ENCODE results near the gene NHSL2. TPM values are rescaled to one million over a fixed set of nuclear protein-coding genes. Genes with fewer than 3 reads are reported as not detected.
A peak's percentile ranks its signal among the peaks of the same experiment; 100 is the strongest.

Gene NHSL2
- total and polyA plus RNA-seq, 4 donors = 1.4 to 9.9 (median 4.7) TPM

GRCh38 chrX:71885099-71885498 is 25.5 kb upstream of the NHSL2 start:
- Histone ChIP-seq H3K9ac (ENCODE audit: insufficient read depth in 1 of 2, low read length in 2 of 2) (no peak overlapping the region), H3K4me3 (no peak overlapping the region), H3K9me3 (ENCODE audit: control insufficient read depth in 4 of 4, insufficient read depth in 3 of 4, low read length in 3 of 4) (no peaks in the 10 kb centered on the region), H3K27ac (ENCODE audit: low read depth in 1 of 2, low read length in 1 of 2) (no peak overlapping the region), H3K4me1 (ENCODE audit: control insufficient read depth in 5 of 5, insufficient read depth in 5 of 5, low read length in 5 of 5) (no peaks in the 10 kb centered on the region), H3K36me3 (ENCODE audit: control insufficient read depth in 4 of 4, insufficient read depth in 4 of 4, low read length in 4 of 4) (no peaks in the 10 kb centered on the region), H3K27me3 (ENCODE audit: control insufficient read depth in 3 of 3, insufficient read depth in 3 of 3, low read length in 2 of 3) (peaks cover 0 to 4% (median 3%) of the 10 kb centered on the region in 3 donors)
- TF ChIP-seq, protein P1, sequence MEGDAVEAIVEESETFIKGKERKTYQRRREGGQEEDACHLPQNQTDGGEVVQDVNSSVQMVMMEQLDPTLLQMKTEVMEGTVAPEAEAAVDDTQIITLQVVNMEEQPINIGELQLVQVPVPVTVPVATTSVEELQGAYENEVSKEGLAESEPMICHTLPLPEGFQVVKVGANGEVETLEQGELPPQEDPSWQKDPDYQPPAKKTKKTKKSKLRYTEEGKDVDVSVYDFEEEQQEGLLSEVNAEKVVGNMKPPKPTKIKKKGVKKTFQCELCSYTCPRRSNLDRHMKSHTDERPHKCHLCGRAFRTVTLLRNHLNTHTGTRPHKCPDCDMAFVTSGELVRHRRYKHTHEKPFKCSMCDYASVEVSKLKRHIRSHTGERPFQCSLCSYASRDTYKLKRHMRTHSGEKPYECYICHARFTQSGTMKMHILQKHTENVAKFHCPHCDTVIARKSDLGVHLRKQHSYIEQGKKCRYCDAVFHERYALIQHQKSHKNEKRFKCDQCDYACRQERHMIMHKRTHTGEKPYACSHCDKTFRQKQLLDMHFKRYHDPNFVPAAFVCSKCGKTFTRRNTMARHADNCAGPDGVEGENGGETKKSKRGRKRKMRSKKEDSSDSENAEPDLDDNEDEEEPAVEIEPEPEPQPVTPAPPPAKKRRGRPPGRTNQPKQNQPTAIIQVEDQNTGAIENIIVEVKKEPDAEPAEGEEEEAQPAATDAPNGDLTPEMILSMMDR (IDR thresholded peaks at IDR 0.05; ENCODE audit: control extremely low read depth, extremely low read depth) = no peak
- no peak for DNase-seq
- no peak for ATAC-seq (ENCODE audit: insufficient read depth, low FRiP score)
- WGBS, 2 donors = 71 to 76% methylated on average over 3 of the region's 3 CpGs

- no peak overlapping the region for H3K4me3 ChIP-seq
These were observed 15.0 kb upstream of the NHSL2 start for GRCh38 chrX:71895607-71896006.

GRCh38 chrX:71906144-71906543 is 4.5 kb upstream of the NHSL2 start:
- TF ChIP-seq, protein P1 (IDR thresholded peaks at IDR 0.05; ENCODE audit: control extremely low read depth, extremely low read depth) = no peak
- no peak overlapping the region for H3K4me3 ChIP-seq
- 58 to 69% methylated on average over 5 of the region's 5 CpGs for WGBS, 2 donors
- H3K4me1 ChIP-seq (ENCODE audit: control insufficient read depth in 5 of 5, insufficient read depth in 5 of 5, low read length in 5 of 5) = peaks cover 0 to 10% (median 0%) of the 10 kb centered on the region in 5 donors
- no peak for ATAC-seq (ENCODE audit: insufficient read depth, low FRiP score)
- H3K9me3 ChIP-seq (ENCODE audit: control insufficient read depth in 4 of 4, insufficient read depth in 3 of 4, low read length in 3 of 4) = peaks cover 0 to 8% (median 0%) of the 10 kb centered on the region in 4 donors
- H3K27me3 ChIP-seq (ENCODE audit: control insufficient read depth in 3 of 3, insufficient read depth in 3 of 3, low read length in 2 of 3) = peaks cover 5 to 10% (median 9%) of the 10 kb centered on the region in 3 donors
- no peak overlapping the region for H3K27ac ChIP-seq (ENCODE audit: low read depth in 1 of 2, low read length in 1 of 2)
- no peak overlapping the region for H3K9ac ChIP-seq (ENCODE audit: insufficient read depth in 1 of 2, low read length in 2 of 2)
- DNase-seq = peak in 1 of 3 donors; percentile 26
- H3K36me3 ChIP-seq (ENCODE audit: control insufficient read depth in 4 of 4, insufficient read depth in 4 of 4, low read length in 4 of 4) = no peaks in the 10 kb centered on the region

More at GRCh38 chrX:71895607-71896006, 15.0 kb upstream of the NHSL2 start:
- TF ChIP-seq, protein P1 (IDR thresholded peaks at IDR 0.05; ENCODE audit: control extremely low read depth, extremely low read depth) = no peak
- Histone ChIP-seq H3K27ac (ENCODE audit: low read depth in 1 of 2, low read length in 1 of 2) (no peak overlapping the region), H3K9me3 (ENCODE audit: control insufficient read depth in 4 of 4, insufficient read depth in 3 of 4, low read length in 3 of 4) (no peaks in the 10 kb centered on the region), H3K36me3 (ENCODE audit: control insufficient read depth in 4 of 4, insufficient read depth in 4 of 4, low read length in 4 of 4) (no peaks in the 10 kb centered on the region), H3K4me1 (ENCODE audit: control insufficient read depth in 5 of 5, insufficient read depth in 5 of 5, low read length in 5 of 5) (no peaks in the 10 kb centered on the region), H3K9ac (ENCODE audit: insufficient read depth in 1 of 2, low read length in 2 of 2) (no peak overlapping the region), H3K27me3 (ENCODE audit: control insufficient read depth in 3 of 3, insufficient read depth in 3 of 3, low read length in 2 of 3) (peaks cover 0 to 2% (median 0%) of the 10 kb centered on the region in 3 donors)
- no peak for DNase-seq
- no peak for ATAC-seq (ENCODE audit: insufficient read depth, low FRiP score)

DNA sequence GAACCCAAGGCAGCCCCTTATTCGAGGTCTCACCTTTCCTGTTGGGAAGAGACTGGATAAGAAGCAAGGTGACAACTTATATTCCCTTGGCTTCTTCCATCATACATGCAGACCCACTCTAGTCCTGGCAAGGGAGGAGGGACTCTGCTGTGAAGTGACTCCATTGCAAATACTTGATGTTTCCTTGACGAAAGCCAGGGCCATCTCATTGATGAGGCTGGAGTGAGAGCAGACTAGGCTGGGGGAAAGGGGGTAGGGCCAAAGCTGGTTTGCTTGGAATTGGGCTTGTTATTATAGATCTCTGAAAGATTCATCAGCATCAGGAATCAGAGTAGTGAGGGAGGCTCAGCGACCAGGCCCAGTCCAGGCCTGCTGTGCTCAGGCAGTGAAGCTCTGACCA is 2.3 kb upstream of the NHSL2 start:
- no peak overlapping the region for H3K4me3 ChIP-seq
- TF ChIP-seq, protein P1 (IDR thresholded peaks at IDR 0.05; ENCODE audit: control extremely low read depth, extremely low read depth) = no peak
- H3K9ac ChIP-seq (ENCODE audit: insufficient read depth in 1 of 2, low read length in 2 of 2) = no peak overlapping the region
- peaks cover 0 to 5% (median 0%) of the 10 kb centered on the region in 4 donors for H3K9me3 ChIP-seq (ENCODE audit: control insufficient read depth in 4 of 4, insufficient read depth in 3 of 4, low read length in 3 of 4)
- WGBS, 2 donors = 52 to 86% methylated on average over 3 of the region's 3 CpGs
- ATAC-seq (ENCODE audit: insufficient read depth, low FRiP score) (no peak), DNase-seq (no peak)
- peaks cover 0 to 14% (median 0%) of the 10 kb centered on the region in 5 donors for H3K4me1 ChIP-seq (ENCODE audit: control insufficient read depth in 5 of 5, insufficient read depth in 5 of 5, low read length in 5 of 5)
- no peaks in the 10 kb centered on the region for H3K36me3 ChIP-seq (ENCODE audit: control insufficient read depth in 4 of 4, insufficient read depth in 4 of 4, low read length in 4 of 4)
- peaks cover 9 to 12% (median 12%) of the 10 kb centered on the region in 3 donors for H3K27me3 ChIP-seq (ENCODE audit: control insufficient read depth in 3 of 3, insufficient read depth in 3 of 3, low read length in 2 of 3)
- no peak overlapping the region for H3K27ac ChIP-seq (ENCODE audit: low read depth in 1 of 2, low read length in 1 of 2)
